SU-DHL-6 (cell line): ENCODE measurements around the gene SPTA1.

Source experiments
- H2AFZ ChIP-seq: fragments of 200-600 bp; sonication (generic); 2 replicates; pipeline ENCODE4 v1.6.1; 2014; ENCODE audit warnings: low read depth, mild to moderate bottlenecking, moderate library complexity, mixed read lengths, antibody characterized with exemption, low read length; ENCODE audit not compliant: severe bottlenecking
- H3F3A ChIP-seq: fragments of 200-600 bp; shearing (Covaris generic); 2 replicates; pipeline ENCODE4 v1.6.0; 2016; ENCODE audit warnings: antibody characterized with exemption, mild to moderate bottlenecking; ENCODE audit not compliant: insufficient read depth
- H3K27ac ChIP-seq: fragments of 200-600 bp; sonication (generic); 2 replicates; pipeline ENCODE4 v1.5.1; 2016; ENCODE audit warnings: low read depth, mild to moderate bottlenecking, low read length, moderate library complexity, mixed read lengths
- H3K27me3 ChIP-seq: fragments of 200-600 bp; sonication (generic), shearing (Covaris generic); 2 replicates; pipeline ENCODE4 v1.6.0; 2014; ENCODE audit warnings: mild to moderate bottlenecking, low read length
- H3K36me3 ChIP-seq: fragments of 200-600 bp; sonication (generic); 2 replicates; pipeline ENCODE4 v1.6.1; 2014; ENCODE audit warnings: mild to moderate bottlenecking, low read length, mixed read lengths
- H3K4me2 ChIP-seq: fragments of 300-600, 200-600 bp; shearing (Covaris generic), sonication (generic); 2 replicates; pipeline ENCODE4 v1.6.0; 2014; ENCODE audit warnings: low read length, low read depth, mild to moderate bottlenecking; ENCODE audit not compliant: poor library complexity, severe bottlenecking
- H3K4me3 ChIP-seq: fragments of 200-600 bp; sonication (generic); 2 replicates; pipeline ENCODE4 v1.5.1; 2014; ENCODE audit warnings: antibody characterized with exemption, low read length, mild to moderate bottlenecking, mixed read lengths; ENCODE audit not compliant: insufficient read depth, poor library complexity, severe bottlenecking
- H3K79me2 ChIP-seq: fragments of 200-600 bp; sonication (generic); 2 replicates; pipeline ENCODE4 v1.6.1; 2014; ENCODE audit warnings: mild to moderate bottlenecking, low read length, moderate library complexity; ENCODE audit not compliant: insufficient read depth
- H3K9ac ChIP-seq: fragments of 200-600 bp; sonication (generic); 2 replicates; pipeline ENCODE4 v1.7.0; 2014; ENCODE audit warnings: mild to moderate bottlenecking, low read length
- H3K9me2 ChIP-seq: fragments of 200-600 bp; sonication (generic); replicated peaks from 2 replicates; pipeline ENCODE4 v1.6.1; 2014; ENCODE audit warnings: low read length; ENCODE audit not compliant: insufficient read depth
- H3K9me3 ChIP-seq: fragments of 200-600 bp; sonication (generic); 2 replicates; pipeline ENCODE4 v1.6.1; 2014; ENCODE audit warnings: low read length, mixed read lengths; ENCODE audit not compliant: insufficient read depth
- H4K20me1 ChIP-seq: fragments of 200-600 bp; sonication (generic); 2 replicates; pipeline ENCODE4 v1.6.1; 2014; ENCODE audit warnings: low read depth, mild to moderate bottlenecking, antibody characterized with exemption, low read length, moderate library complexity, mixed read lengths
- CTCF ChIP-seq: fragments of 200-600 bp; sonication (generic); IDR thresholded peaks from one replicate; pipeline ENCODE4 v1.5.1; 2017; ENCODE audit warnings: antibody characterized with exemption, mild to moderate bottlenecking, low read length, moderate library complexity; ENCODE audit not compliant: insufficient read depth, poor library complexity, severe bottlenecking
- EZH2phosphoT487 ChIP-seq: fragments of 200-600 bp; sonication (generic), shearing (Covaris generic); conservative IDR thresholded peaks from 2 replicates; pipeline ENCODE4 v1.6.1; 2018; ENCODE audit warnings: mild to moderate bottlenecking, antibody characterized with exemption, low read length, moderate library complexity, mixed read lengths

The SPTA1 gene

GRCh38 chr1:158654086-158654485 is 32.4 kb downstream of the SPTA1 start:
- Histone ChIP-seq H3K27me3 (no peaks in the 10 kb centered on the region), H3K4me3 (no peak overlapping the region), H3K9me2 (no peaks in the 10 kb centered on the region), H3F3A (no peaks in the 10 kb centered on the region), H3K27ac (no peak overlapping the region), H3K79me2 (no peaks in the 10 kb centered on the region), H3K9me3 (no peaks in the 10 kb centered on the region), H3K9ac (no peak overlapping the region), H3K36me3 (no peaks in the 10 kb centered on the region), H4K20me1 (no peaks in the 10 kb centered on the region), H2AFZ (no peak overlapping the region), H3K4me2 (no peak overlapping the region)
- TF ChIP-seq EZH2phosphoT487 (no peak), CTCF (no peak)

- Histone ChIP-seq H2AFZ (no peak overlapping the region), H3K27ac (no peak overlapping the region), H3K4me2 (no peak overlapping the region), H3F3A (no peaks in the 10 kb centered on the region), H4K20me1 (no peaks in the 10 kb centered on the region), H3K9me2 (no peaks in the 10 kb centered on the region), H3K27me3 (no peaks in the 10 kb centered on the region), H3K4me3 (no peak overlapping the region), H3K79me2 (no peaks in the 10 kb centered on the region), H3K36me3 (no peaks in the 10 kb centered on the region), H3K9me3 (no peaks in the 10 kb centered on the region), H3K9ac (no peak overlapping the region)
- TF ChIP-seq EZH2phosphoT487 (no peak), CTCF (no peak)
Observed at GRCh38 chr1:158652721-158653334, 33.7 kb downstream of the SPTA1 start.

- no peaks in the 10 kb centered on the region for H4K20me1 ChIP-seq
- H3K36me3 ChIP-seq = no peaks in the 10 kb centered on the region
- no peak overlapping the region for H2AFZ ChIP-seq
- no peak overlapping the region for H3K4me2 ChIP-seq
- H3K9me2 ChIP-seq = no peaks in the 10 kb centered on the region
- no peaks in the 10 kb centered on the region for H3F3A ChIP-seq
- no peaks in the 10 kb centered on the region for H3K9me3 ChIP-seq
- no peak for TF ChIP-seq CTCF
- TF ChIP-seq EZH2phosphoT487 = no peak
- H3K27me3 ChIP-seq = no peaks in the 10 kb centered on the region
- H3K9ac ChIP-seq = no peak overlapping the region
- no peak overlapping the region for H3K4me3 ChIP-seq
- no peak overlapping the region for H3K27ac ChIP-seq
- no peaks in the 10 kb centered on the region for H3K79me2 ChIP-seq
Observed at GRCh38 chr1:158649052-158649451, 37.5 kb downstream of the SPTA1 start.
